GM18520 (cell line): ENCODE results near the gene MB21D2.
A peak's percentile ranks its signal among the peaks of the same experiment; 100 is the strongest.

Experiments used
- ATAC-seq: cut with Tn5 transposase; IDR thresholded peaks from one replicate; pipeline ENCODE4 v1.9.1; 2021; ENCODE audit not compliant: unreplicated experiment

Gene MB21D2

GRCh38 chr3:192835818-192836815, 81.5 kb downstream of the MB21D2 start:
- ATAC-seq: no peak

GRCh38 chr3:192834428-192834827, 83.2 kb downstream of the MB21D2 start:
- ATAC-seq: no peak

- ATAC-seq: no peak
Observed at GRCh38 chr3:192833177-192833890, 84.3 kb downstream of the MB21D2 start.

- no peak for ATAC-seq
Observed at GRCh38 chr3:192831801-192832347, 85.8 kb downstream of the MB21D2 start.

- ATAC-seq: peak; percentile 29
Observed at GRCh38 chr3:192831111-192831644, 86.5 kb downstream of the MB21D2 start.

GRCh38 chr3:192830291-192831110, 87.2 kb downstream of the MB21D2 start:
- no peak for ATAC-seq

- ATAC-seq: no peak
Observed at GRCh38 chr3:192827863-192828594, 89.6 kb downstream of the MB21D2 start.

GRCh38 chr3:192827208-192827607, 90.4 kb downstream of the MB21D2 start:
- ATAC-seq: no peak

- ATAC-seq: no peak
Observed at GRCh38 chr3:192826214-192827006, 91.2 kb downstream of the MB21D2 start.

GRCh38 chr3:192825657-192826200, 91.9 kb downstream of the MB21D2 start:
- no peak for ATAC-seq

GRCh38 chr3:192825216-192825615, 92.4 kb downstream of the MB21D2 start:
- ATAC-seq: no peak

- ATAC-seq: no peak
Observed at GRCh38 chr3:192824313-192824712, 93.3 kb downstream of the MB21D2 start.

- ATAC-seq: no peak
Observed at GRCh38 chr3:192821161-192821560, 96.5 kb downstream of the MB21D2 start.

- ATAC-seq: no peak
Observed at GRCh38 chr3:192820161-192820560, 97.5 kb downstream of the MB21D2 start.

- ATAC-seq: peak; percentile 75
Observed at GRCh38 chr3:192819001-192819569, 98.6 kb downstream of the MB21D2 start.

- ATAC-seq: no peak
Observed at GRCh38 chr3:192818126-192818525, 99.5 kb downstream of the MB21D2 start.

- ATAC-seq: no peak
Observed at GRCh38 chr3:192817506-192817905, 100.2 kb downstream of the MB21D2 start.

- ATAC-seq: peak; percentile 36
Observed at GRCh38 chr3:192817053-192817452, 100.6 kb downstream of the MB21D2 start.
